Stimulated activated CD4-positive, alpha-beta T cell treated with anti-CD3 and anti-CD28 coated beads, TNF-alpha, amount 100 ng/mL, for 24 hours (primary cell): ENCODE data around the gene GPR137.
"Not testable (repeated sequence)": the region's sequence is repeated elsewhere in the genome, so short reads cannot be mapped to it uniquely, and the experiment has no call there.

Experiments used
- DNase-seq, 3 experiments: peaks; one replicate each; pipeline ENCODE4 v3.0.0-alpha.2; 2020; ENCODE audit warnings: low read depth in 3 of 3

GPR137 gene

DNA sequence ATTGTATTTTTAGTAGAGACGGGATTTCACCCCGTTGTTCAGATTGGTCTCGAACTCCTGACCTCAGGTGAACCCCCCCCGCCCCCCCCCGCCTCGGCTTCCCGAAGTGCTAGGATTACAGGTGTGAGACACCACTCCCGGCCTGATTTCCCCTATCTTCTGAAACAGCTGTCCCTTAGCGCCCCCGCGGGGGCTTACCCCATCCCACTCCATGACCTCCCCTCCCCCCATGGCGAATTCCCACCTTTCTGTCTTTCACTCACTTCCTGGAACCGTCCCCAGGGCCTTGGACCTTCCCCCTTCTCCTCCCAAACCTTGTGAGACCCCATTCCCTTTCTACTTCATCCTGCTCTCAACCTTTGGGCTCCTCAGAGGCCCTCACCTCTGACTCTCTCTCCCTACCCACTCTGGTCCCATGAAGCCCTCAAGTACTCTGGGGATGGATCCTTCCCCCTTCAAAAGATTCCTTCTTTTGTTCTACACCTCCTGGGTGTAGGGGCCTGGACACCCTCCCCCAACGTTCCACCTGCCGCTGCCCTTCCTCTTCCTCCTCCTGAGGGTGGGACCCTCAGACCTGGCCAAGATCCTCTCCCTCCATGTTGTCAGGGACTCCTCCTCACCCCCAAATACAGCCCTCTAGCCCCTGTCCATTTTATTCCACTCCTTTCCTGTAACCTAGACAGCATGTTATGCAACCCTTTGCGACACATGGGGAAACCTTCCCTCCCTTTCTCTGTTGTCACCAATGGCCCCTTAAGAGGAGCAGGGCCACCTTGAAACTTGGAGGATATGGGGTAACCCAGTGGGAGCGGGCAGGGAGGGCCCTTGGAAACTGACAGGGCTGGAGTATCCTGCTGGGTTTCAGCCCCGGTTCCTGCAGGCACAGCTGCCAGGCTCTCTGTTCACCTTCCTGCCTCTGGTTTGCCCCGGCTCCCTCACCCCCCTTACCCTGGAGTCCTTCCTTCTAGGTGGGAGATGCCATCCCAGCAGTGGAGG, 33.4 kb downstream of the GPR137 start:
- no peak for DNase-seq

DNA sequence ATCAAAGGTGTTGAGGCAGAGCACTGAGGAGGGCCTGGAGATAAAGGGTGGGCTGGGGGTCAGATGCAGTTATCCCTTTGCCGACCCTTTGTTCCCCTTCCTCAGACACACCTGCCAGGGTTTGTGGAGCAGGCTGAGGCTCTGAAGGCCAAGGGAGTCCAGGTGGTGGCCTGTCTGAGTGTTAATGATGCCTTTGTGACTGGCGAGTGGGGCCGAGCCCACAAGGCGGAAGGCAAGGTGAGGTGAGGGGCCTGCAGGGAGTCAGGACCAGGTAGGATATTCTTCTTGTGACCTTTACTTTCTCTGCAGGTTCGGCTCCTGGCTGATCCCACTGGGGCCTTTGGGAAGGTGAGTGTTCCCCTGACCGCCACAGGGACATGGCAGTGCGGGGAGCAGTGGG, 34.9 kb downstream of the GPR137 start:
- DNase-seq: no peak

DNA sequence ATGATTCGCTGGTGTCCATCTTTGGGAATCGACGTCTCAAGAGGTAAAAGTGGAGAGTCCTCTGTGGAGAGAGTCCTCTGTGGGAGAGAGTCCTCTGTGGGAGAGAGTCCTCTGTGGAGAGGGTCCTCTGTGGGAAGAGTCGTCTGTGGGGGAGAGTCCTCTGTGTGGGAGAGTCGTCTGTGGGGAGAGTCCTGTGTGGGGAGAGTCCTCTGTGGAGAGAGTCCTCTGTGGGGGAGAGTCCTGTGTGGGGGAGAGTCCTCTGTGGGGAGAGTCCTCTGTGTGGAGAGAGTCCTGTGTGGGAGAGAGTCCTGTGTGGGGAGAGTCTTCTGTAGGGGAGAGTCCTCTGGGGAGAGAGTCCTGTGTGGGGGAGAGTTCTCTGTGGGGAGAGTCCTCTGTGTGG, 35.4 kb downstream of the GPR137 start:
- DNase-seq: no peak

DNA sequence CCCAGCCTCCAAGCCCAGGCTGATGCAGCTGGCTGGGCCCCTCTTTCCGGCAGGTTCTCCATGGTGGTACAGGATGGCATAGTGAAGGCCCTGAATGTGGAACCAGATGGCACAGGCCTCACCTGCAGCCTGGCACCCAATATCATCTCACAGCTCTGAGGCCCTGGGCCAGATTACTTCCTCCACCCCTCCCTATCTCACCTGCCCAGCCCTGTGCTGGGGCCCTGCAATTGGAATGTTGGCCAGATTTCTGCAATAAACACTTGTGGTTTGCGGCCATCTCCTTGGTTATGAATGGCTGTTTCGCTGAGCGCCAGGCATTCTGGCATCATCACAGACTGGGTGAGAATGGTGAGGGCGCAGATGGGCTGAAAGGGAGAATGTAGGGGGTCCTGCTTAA, 35.9 kb downstream of the GPR137 start:
- DNase-seq: no peak

DNA sequence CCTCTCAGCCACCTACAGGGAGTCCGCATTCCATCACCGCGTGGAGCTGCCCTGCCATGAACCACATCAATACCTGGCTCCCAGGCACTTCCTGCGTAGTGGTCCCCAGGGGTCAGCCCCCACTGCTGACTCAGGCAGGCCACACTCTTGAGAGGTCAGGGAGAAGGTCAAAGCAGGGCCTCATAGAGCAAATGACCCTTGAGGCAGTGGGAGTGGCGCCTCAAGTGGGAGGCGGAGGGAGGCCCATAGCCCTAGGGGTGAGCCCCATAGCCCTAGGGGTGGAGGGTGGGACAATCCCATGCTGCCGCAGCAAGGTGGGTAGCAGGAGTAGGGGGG, 37.2 kb downstream of the GPR137 start:
- no peak for DNase-seq

DNA sequence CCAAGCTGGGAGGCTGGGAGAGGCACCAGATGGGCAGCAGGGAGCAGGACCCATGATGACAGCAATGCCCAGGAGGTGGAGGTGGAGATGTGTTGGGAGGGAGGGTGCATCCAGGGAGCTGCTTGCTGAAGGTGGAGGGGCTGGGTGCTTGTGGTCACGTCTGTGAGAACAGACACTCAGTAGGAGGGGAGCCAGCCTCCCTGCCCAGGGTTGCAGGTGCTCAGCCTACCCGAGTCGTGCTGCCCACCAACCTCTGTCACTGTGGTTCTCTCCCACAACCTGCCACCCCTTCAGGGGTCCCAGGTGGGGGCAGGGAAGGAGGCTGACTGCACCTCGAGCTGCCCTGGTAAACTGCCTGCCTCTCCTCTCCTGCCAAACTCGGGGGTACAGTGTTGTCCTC, 37.7 kb downstream of the GPR137 start:
- DNase-seq: no peak

DNA sequence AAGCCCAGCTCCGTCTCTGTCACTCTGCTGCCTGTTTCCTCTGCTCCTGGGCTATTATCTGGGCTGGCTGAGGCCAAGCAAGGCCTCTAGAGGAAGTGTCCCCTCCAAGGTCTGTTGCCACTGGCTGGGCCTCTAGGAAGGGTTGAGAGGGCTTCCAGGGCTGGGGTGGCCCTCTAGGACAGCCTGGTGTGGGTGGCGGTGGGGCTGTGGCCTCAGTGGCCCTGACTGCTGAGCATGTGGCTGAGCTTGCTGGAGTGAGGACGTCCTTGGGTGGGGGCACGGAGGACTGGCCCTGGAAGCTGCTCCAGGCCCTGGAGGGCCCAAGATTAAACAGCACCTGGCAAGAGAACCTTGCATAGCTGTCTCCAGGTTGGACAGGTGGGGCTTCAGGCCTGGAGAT, 38.3 kb downstream of the GPR137 start:
- DNase-seq: not testable (repeated sequence)

DNA sequence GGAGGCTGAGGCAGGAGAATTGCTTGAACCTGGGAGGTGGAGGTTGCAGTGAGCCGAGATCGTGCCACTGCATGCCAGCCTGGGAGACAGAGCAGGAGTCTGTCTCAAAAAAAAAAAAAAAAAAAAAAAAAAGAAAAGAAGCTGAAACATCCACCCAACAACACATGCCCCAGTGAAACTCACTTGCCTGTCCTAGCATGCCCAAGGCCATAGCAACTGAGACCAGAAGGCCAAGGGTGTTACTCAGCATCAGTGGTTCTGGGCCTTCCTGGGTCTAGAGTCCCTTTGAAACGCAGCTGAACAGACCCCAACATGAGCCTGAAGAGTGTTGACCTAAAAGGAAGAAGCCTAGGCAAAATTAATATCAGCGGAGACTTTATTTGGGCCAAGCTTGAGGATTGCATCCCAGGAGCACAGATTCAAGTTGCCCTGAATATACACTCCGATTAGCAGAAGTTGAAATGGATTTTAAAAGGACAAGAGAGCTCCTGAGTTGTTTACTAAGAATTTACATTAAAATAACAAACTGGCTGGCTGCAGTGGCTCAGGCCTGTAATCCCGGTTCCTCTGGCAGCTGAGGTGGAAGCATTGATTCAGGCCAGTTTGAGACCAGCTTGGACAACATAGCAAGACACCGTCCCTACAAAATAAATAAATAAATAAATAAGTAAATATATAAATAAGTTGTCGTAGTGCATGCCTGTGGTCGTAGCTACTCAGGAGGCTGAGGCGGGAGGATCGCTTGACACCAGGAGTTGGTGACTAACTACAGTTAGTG, 39.2 kb downstream of the GPR137 start:
- no peak for DNase-seq

DNA sequence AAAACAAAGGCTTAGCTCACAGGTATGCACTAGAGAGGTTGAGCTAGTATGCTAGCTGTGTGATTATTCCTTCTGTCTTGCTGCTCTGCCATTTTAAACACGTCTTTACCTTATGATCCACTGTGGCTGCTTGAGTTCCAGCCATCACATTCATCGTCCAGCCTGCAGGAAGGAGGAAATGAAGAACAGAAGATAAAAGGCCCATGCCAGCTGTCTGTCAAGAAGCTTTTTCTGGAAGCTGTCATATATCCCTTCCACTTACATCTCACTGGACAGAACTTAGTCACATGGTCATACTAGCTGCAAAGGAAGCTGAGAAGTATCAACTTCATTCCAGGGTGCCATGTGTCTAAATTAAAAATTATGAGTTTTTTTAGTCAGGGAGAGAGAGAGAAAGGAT, 41.7 kb downstream of the GPR137 start:
- DNase-seq: no peak

DNA sequence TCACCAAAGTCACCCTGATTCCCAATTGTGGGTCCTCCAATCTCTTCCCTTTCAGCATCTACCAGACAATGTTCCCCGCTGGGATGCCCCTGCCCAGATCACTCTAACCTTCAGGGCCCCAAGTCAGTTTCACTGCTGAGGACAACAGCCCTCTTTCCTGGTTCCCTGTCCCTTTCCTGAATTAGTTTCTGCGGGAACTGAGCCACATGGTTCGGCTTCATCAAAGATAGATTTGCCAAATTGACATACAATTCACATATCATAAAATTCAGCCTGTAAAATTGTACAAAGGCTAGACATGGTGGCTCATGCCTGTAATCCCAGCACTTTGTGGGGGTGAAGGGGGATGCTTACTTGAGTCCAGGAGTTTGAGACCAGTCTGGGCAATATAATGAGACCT, 42.3 kb downstream of the GPR137 start:
- DNase-seq: no peak

DNA sequence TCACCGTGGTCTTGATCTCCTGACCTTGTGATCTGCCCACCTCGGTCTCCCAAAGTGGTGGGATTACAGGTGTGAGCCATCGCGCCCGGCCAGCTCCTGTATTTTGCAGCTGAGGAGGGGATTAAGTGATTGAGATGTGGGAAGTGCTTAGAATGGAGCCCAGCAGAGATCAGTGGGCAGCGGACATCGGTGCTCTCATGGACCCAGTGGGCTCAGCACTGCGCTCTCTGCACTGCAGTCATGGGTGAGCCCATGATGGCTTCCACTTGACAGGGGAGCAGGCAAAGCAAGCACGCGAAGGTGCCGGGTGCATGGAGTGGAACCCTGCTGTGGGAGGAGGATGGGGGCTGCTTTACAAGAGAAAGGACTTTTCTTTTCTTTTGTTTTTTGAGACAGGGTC, 45.2 kb downstream of the GPR137 start:
- DNase-seq: no peak

DNA sequence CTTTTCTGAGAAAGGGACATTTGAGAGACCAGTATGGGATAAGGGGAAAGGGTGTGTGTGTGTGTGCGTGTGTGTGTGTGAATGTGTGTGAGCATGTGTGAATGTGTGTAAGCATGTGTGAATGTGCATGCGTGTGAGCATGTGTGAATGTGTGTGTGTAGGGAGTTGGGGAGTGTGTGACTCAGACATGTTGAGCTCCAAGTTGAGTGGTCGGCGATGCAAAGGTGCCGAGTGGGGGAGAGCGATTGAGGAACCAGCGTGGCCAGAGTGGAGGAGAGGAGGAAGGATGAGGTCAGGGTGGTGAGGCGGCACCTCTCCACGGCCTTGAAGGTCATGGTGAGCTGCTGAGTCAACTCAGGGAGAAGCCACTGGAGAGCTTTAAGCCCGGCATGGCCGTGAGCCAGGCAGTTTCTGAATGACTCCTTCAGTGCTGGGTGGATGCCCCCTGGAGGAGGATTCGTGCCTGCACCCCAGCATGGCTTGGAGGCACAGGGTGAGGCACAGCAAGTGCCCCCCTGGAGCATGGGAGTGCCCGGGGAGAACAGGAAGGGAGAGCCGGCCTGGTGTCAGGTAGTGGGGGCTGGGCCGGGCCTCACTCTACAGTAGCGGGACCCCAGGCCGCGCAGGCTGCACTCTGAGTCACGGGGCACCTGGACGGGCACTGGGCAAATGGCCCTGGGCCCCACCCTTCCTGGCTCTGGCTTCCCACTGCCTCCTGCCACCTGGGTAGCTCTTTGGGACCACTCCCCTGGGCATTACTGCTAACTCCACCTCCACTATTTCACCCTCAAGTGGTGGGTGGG, 46.1 kb downstream of the GPR137 start:
- DNase-seq: peak in 2 of 3 experiments; percentile 52 to 77

DNA sequence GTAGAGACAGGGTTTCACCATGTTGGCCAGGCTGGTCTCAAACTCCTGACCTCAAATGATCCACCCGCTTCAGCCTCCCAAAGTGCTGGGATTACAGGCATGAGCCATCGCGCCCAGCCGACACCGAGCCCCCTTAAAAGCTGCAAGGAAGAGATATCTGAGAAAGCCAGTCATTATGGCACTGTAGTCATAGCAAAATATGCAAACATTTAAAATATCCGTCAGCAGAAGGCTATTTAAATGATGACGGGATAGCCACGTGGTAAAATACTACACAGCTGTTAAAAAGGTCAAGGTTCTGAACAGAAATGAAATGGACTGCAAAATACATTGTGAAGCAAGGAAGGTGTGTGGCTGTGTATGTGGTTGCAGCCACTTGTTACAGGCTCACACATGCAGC, 47.9 kb downstream of the GPR137 start:
- no peak for DNase-seq

DNA sequence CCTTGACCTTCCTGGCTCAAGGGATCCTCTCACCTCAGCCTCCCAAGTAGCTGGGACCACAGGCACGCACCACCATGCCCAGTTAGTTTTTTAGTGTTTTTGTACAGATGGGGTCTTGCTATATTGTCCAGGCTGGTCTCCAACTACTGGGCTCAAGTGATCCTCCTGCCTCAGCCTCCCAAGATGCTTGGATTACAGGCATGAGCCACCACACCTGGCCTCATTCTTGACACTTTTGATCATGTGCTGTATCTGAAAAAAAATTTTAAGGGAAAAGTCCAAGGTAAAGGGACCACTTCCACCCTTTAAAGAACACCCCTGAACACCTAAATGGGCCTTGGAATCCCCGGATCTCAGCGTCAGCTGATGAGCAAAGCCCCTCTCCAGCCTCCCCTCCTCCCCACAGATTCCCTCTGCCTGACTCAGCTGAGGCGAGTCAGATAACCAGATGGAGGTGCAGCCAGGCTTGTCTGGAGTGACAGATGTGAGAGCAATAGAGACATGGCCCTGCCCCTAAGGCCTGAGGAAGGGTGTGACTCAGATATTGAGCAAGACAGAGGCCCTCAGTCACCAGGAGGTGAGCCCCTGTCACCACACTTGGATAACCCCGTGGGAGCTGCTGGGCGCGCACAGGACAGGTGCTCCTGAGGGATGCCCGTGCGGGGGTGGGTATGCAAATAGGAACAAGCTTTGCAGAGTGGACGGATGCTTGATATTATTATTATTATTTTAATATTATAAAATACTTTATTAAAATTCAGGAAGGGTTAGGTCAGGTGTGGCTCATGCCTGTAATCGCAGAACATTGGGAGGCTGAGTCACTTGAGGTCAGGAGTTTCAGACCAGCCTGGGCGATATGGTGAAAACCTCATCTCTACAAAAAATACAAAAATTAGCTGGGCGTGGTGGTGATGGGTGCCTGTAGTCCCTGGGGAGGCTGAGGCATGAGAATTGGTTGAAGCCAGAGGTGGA, 49.4 kb downstream of the GPR137 start:
- DNase-seq: peak in 1 of 3 experiments; percentile 43

DNA sequence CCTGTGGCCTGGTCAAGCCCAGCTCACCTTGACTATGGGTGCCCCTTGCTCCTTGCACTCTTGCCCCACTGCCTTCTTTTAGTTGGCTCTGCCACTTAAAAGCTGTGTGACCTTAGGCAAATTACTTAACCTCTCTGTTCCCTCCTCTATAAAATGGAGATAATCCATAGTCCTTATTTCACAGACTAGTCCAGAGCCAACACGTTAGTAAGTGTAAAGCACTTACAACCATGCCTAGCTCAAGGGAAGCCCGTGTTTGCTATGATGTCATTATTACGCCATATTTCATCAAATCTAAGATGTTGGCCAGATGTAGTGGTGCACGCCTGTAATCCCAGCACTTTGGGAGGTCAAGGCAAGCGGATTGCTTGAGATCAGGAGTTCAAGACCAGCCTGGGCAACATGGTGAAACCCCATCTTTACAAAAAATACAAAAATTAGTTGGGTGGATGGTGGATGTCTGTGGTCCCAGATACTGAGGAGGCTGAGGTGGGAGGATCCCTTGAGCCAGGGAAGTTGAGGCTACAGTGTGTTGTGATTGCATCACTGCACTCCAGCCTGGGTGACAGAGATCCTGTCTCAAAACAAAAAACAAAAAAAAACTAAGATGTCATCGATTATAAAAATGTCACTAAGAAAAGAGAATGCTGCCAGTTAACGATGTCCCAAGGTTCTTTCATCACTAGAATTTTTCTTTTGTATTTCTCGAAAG, 52.0 kb downstream of the GPR137 start:
- DNase-seq: no peak

DNA sequence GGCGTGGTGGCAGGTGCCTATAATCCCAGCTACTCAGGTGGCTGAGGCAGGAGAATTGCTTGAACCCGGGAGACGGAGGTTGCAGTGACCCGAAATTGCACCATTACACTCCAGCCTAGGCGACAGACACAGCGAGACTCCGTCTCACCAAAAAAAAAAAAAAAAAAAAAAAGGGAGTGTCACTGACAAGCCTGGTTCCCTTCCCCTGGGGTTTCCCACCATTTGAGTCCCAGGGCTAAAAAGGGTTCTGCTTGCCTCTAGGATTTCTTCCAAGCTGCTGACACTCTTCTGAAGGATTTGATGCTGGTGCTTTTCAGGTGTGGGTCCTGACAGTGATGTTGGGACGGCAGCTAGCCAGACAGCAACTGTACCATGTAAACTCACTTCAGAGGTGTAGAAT, 53.1 kb downstream of the GPR137 start:
- no peak for DNase-seq
